Skeletal muscle cell (primary cell): Measurements from ENCODE around the gene CDK4.

Experiments
- DNase-seq: peaks from one replicate; pipeline ENCODE4 v3.0.0-alpha.2; 2010; ENCODE audit warnings: low read depth
- H3K4me3 ChIP-seq: 2 replicates; pipeline ENCODE4 v1.5.1; 2011; ENCODE audit warnings: low read depth, mild to moderate bottlenecking, control low read depth, low read length, moderate library complexity

The CDK4 gene

GRCh38 chr12:57741844-57742738 is 10.0 kb downstream of the CDK4 start:
- DNase-seq: no peak

GRCh38 chr12:57741413-57741789 is 10.7 kb downstream of the CDK4 start:
- DNase-seq: no peak
- no peak overlapping the region for H3K4me3 ChIP-seq

More at GRCh38 chr12:57741844-57742738, 10.0 kb downstream of the CDK4 start:
- no peak overlapping the region for H3K4me3 ChIP-seq

- H3K4me3 ChIP-seq: no peak overlapping the region
- no peak for DNase-seq
Observed at GRCh38 chr12:57740656-57741412, 11.3 kb downstream of the CDK4 start.

- DNase-seq: no peak
- H3K4me3 ChIP-seq: no peak overlapping the region
Observed at GRCh38 chr12:57739914-57740538, 12.1 kb downstream of the CDK4 start.

- no peak overlapping the region for H3K4me3 ChIP-seq
- no peak for DNase-seq
Observed at GRCh38 chr12:57739387-57739786, 12.7 kb downstream of the CDK4 start.

- no peak for DNase-seq
- peak within 1 kb of the TSS; percentile 42 for H3K4me3 ChIP-seq
Observed at GRCh38 chr12:57738661-57739237, 13.4 kb downstream of the CDK4 start, which contains the start of gene AGAP2. TSS of gene AGAP2 (minus strand) at chr12:57738742. CDS start at chr12:57738246, 496 bp downstream.

- no peak for DNase-seq
- peak overlapping the region; percentile 42 for H3K4me3 ChIP-seq
Observed at GRCh38 chr12:57737467-57738460, 14.3 kb downstream of the CDK4 start.

GRCh38 chr12:57736741-57737466 is 15.2 kb downstream of the CDK4 start:
- no peak for DNase-seq
- H3K4me3 ChIP-seq: no peak overlapping the region

GRCh38 chr12:57735952-57736740 is 16.0 kb downstream of the CDK4 start:
- H3K4me3 ChIP-seq: peak overlapping the region; percentile 37
- no peak for DNase-seq

GRCh38 chr12:57735198-57735855 is 16.8 kb downstream of the CDK4 start:
- DNase-seq: no peak
- peak overlapping the region; percentile 37 for H3K4me3 ChIP-seq

- H3K4me3 ChIP-seq: no peak overlapping the region
- no peak for DNase-seq
Observed at GRCh38 chr12:57734591-57734990, 17.5 kb downstream of the CDK4 start.

- no peak overlapping the region for H3K4me3 ChIP-seq
- DNase-seq: no peak
Observed at GRCh38 chr12:57733928-57734327, 18.2 kb downstream of the CDK4 start.

GRCh38 chr12:57732726-57733593 is 19.1 kb downstream of the CDK4 start:
- no peak overlapping the region for H3K4me3 ChIP-seq
- no peak for DNase-seq

GRCh38 chr12:57732270-57732669 is 19.8 kb downstream of the CDK4 start:
- H3K4me3 ChIP-seq: no peak overlapping the region
- no peak for DNase-seq

GRCh38 chr12:57731411-57732080 is 20.6 kb downstream of the CDK4 start:
- DNase-seq: no peak
- H3K4me3 ChIP-seq: no peak overlapping the region
